HEK293T (cell line): ENCODE measurements around the gene POLG.
A peak's percentile ranks its signal among the peaks of the same experiment; 100 is the strongest.

Experiments
- CTCF ChIA-PET: fragments of 350-600 bp; formaldehyde crosslinking; extraction: SDS; loops from one replicate; lab custom pipeline; 2021; ENCODE audit warnings: antibody characterized with exemption, inconsistent platforms; lab: Yijun Ruan, JAX
- POLR2A ChIA-PET: fragments of 350-600 bp; formaldehyde crosslinking; extraction: SDS; loops from one replicate; lab custom pipeline; 2020; ENCODE audit warnings: antibody characterized with exemption, inconsistent platforms; lab: Yijun Ruan, JAX
- DNase-seq: peaks from one replicate; pipeline ENCODE4 v3.0.0; 2012; ENCODE audit warnings: mixed read lengths; ENCODE audit errors: extremely low spot score
- ARNT ChIP-seq: fragments of 450-650 bp; IDR thresholded peaks from 2 replicates; pipeline ENCODE4 v1.6.1; 2017; ENCODE audit warnings: mild to moderate bottlenecking
- BHLHE40 ChIP-seq: fragments of 450-650 bp; IDR thresholded peaks from 2 replicates; pipeline ENCODE4 v1.6.1; 2016; ENCODE audit warnings: mild to moderate bottlenecking, moderate library complexity, borderline replicate concordance
- CTBP1 ChIP-seq: fragments of 450-650 bp; IDR thresholded peaks from 2 replicates; pipeline ENCODE4 v1.6.1; 2016; ENCODE audit warnings: borderline replicate concordance
- ELF4 ChIP-seq: fragments of 450-650 bp; IDR thresholded peaks from 2 replicates; pipeline ENCODE4 v1.6.1; 2017; ENCODE audit warnings: antibody characterized with exemption
- FOXA1 ChIP-seq: fragments of 450-650 bp; IDR thresholded peaks from 2 replicates; pipeline ENCODE4 v1.6.1; 2016; ENCODE audit warnings: mild to moderate bottlenecking
- FOXK2 ChIP-seq: fragments of 450-650 bp; IDR thresholded peaks from 2 replicates; pipeline ENCODE4 v1.6.1; 2016; ENCODE audit warnings: mild to moderate bottlenecking
- FOXM1 ChIP-seq: fragments of 450-650 bp; IDR thresholded peaks from 2 replicates; pipeline ENCODE4 v1.6.1; 2017; ENCODE audit warnings: mild to moderate bottlenecking, borderline replicate concordance
- HDGF ChIP-seq: fragments of 450-650 bp; IDR thresholded peaks from 2 replicates; pipeline ENCODE4 v1.6.1; 2017; ENCODE audit warnings: antibody characterized with exemption, borderline replicate concordance
- L3MBTL2 ChIP-seq: fragments of 450-650 bp; conservative IDR thresholded peaks from 2 replicates; pipeline ENCODE4 v1.6.1; 2016; ENCODE audit warnings: mild to moderate bottlenecking
- LEF1 ChIP-seq: fragments of 450-650 bp; IDR thresholded peaks from 2 replicates; pipeline ENCODE4 v1.6.1; 2017; ENCODE audit warnings: mild to moderate bottlenecking, borderline replicate concordance
- NFRKB ChIP-seq: fragments of 450-650 bp; IDR thresholded peaks from 2 replicates; pipeline ENCODE4 v1.6.1; 2016; ENCODE audit warnings: mild to moderate bottlenecking, moderate library complexity
- SP1 ChIP-seq: fragments of 450-650 bp; IDR thresholded peaks from 2 replicates; pipeline ENCODE4 v1.6.1; 2017
- SUZ12 ChIP-seq: fragments of 450-650 bp; IDR thresholded peaks from 2 replicates; pipeline ENCODE4 v1.6.1; 2016; ENCODE audit warnings: mild to moderate bottlenecking
- TARDBP ChIP-seq: fragments of 450-650 bp; IDR thresholded peaks from 2 replicates; pipeline ENCODE4 v1.6.1; 2016
- ZNF384 ChIP-seq: fragments of 450-650 bp; IDR thresholded peaks from 2 replicates; pipeline ENCODE4 v1.6.1; 2016
- TF ChIP-seq, protein P1 (sequence below): fragments of 450-650 bp; IDR thresholded peaks from 2 replicates; pipeline ENCODE4 v1.6.1; 2016

The POLG gene

DNA sequence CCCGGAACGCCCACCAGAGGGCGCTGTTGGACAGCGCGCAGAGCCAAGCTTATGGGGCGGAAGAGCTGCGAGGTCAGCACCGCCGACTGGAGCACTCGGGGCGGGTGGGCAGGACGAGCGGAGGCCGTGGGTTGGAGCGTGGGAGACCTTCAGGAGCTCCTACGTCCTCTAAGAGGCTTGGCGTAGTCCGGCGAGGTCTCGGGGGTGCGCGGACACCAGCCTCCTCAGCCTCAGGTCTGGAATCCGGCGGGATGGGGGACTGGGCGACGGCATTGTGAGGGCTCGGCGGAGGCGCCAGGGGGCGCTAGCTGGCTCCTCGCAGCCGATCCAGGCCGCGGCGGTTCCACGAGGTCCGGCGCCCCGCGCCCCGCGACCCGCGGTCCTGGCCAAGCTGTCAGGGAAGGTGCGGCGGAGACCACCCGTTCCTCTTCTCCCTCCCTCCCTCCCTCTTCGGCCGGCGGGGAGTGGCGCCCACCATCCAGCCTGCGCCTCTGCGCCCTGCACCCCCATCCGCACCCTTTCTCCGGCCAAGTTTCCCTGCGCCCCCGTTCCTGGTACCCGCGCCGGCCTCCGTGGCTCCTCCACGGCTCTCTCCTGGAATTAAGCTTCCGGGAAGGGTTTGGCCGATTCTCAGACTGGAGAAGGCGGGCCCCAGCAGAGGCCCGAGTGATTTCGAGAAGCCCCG is 24.3 kb upstream of the POLG start:
- TF ChIP-seq L3MBTL2 (peak; percentile 61), CTBP1 (no peak), FOXM1 (no peak), ELF4 (no peak)
- TF ChIP-seq, protein P1, sequence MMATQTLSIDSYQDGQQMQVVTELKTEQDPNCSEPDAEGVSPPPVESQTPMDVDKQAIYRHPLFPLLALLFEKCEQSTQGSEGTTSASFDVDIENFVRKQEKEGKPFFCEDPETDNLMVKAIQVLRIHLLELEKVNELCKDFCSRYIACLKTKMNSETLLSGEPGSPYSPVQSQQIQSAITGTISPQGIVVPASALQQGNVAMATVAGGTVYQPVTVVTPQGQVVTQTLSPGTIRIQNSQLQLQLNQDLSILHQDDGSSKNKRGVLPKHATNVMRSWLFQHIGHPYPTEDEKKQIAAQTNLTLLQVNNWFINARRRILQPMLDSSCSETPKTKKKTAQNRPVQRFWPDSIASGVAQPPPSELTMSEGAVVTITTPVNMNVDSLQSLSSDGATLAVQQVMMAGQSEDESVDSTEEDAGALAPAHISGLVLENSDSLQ: no peak
- peak; percentile 94 for DNase-seq
- ChIA-PET CTCF (interaction anchor here (0.6 to 7.1 kb wide), 48 partner anchors 8 to 1511 kb away, joined by 3 to 97 read pairs (median 6); partner anchors contain the start of gene TICRR), POLR2A (interaction anchor here (0.6 to 2.3 kb wide), 9 partner anchors 16 to 252 kb away, joined by 3 to 8 read pairs (median 4); partner anchors contain the start of genes POLG and TICRR)

DNA sequence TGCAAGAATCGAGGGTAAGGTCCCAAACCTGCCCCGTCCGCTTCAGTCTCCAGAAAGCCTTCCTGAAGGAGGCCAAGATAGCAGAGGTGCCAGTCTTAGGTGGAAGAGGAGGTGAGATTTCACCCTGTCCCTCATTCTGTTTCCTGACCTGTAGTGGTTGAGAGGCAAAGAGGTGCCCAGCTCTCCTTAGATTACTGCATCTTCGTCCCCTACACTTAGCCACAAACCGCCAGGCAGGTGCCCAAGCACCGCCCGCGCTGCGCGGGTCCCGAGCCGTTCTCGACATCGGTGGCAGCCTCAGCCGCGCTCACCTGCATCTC is 23.8 kb upstream of the POLG start:
- ChIA-PET CTCF (interaction anchor here (0.6 to 7.1 kb wide), 45 partner anchors 9 to 1511 kb away, joined by 3 to 97 read pairs (median 6); partner anchors contain the start of gene TICRR), POLR2A (interaction anchor here (0.6 to 2.3 kb wide), 7 partner anchors 17 to 217 kb away, joined by 3 to 8 read pairs (median 5); partner anchors contain the start of genes POLG and TICRR)
- no peak for DNase-seq
- TF ChIP-seq ZNF384 (no peak), ELF4 (no peak), FOXK2 (no peak), NFRKB (no peak), FOXM1 (no peak), SP1 (no peak), TARDBP (no peak), LEF1 (no peak), CTBP1 (no peak), HDGF (no peak), BHLHE40 (no peak)
- TF ChIP-seq, protein P1: no peak

DNA sequence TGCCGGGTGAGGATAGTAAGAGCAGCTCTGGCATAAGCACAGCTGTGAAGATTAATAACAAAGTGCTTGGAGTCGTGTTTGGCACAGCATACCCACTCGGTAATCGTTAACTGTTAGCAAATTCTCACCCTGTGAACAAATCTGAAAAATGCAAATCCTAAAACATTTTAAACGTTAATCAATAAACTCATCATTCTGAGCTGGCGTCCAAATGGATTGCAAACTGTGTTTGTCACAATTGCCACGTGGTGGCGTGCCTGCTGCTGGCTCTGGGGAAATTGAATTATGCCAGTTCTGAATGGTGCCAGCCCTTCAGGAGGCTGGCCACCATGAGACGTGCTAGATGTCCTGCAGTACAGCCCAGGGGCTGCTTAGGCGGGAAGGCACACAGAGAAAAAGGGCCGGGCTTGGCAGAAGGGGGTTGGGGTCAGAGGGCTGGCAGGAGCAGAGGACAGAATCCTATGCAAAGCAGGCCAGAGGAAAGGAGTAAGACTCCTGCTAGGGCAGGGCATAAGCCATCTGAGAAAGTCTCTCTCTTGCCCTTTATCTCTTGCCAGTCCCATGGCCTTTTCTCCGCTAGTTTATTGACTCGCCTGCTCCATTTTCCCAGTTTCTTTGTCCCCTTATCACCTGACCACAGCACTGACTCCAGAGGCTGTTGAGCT is 22.1 kb upstream of the POLG start:
- POLR2A ChIA-PET: interaction anchor here (0.7 to 1.2 kb wide), 4 partner anchors 8 to 218 kb away, joined by 3 to 4 read pairs (median 4); partner anchors contain the start of gene TICRR
- CTCF ChIA-PET: interaction anchor here (0.7 to 7.1 kb wide), 17 partner anchors 9 to 118 kb away, joined by 3 to 97 read pairs (median 8); no protein-coding TSS in a partner anchor
- DNase-seq: no peak
- TF ChIP-seq, protein P1: no peak
- TF ChIP-seq FOXK2 (no peak), SUZ12 (no peak), BHLHE40 (no peak), ZNF384 (no peak), NFRKB (no peak), ELF4 (no peak), FOXM1 (no peak), L3MBTL2 (no peak), SP1 (no peak), FOXA1 (no peak), TARDBP (no peak), CTBP1 (no peak), HDGF (no peak), ARNT (no peak), LEF1 (no peak)

DNA sequence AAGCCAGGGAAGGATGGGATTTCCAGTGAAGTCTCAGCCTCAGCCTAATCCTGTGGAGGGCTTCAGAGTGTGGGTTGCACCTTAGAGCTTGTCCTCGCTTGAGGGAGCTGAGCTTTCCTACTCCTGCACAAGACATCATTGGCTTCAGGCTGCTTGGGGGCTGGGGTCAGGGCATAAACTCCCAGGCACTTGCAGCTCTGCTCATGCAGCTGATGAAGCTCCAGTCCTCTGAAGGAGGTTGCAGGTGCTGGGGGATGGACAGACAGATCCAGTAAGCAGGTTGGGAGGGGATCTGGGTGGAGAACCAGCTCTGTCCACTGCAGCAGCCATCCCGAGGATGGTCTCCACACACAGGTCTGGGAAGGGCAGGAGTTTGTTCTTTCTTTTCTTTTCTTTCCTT is 19.4 kb upstream of the POLG start:
- POLR2A ChIA-PET: interaction anchor here (0.8 kb wide), 1 partner anchor 46 kb away, joined by 3 read pairs; no protein-coding TSS in a partner anchor

DNA sequence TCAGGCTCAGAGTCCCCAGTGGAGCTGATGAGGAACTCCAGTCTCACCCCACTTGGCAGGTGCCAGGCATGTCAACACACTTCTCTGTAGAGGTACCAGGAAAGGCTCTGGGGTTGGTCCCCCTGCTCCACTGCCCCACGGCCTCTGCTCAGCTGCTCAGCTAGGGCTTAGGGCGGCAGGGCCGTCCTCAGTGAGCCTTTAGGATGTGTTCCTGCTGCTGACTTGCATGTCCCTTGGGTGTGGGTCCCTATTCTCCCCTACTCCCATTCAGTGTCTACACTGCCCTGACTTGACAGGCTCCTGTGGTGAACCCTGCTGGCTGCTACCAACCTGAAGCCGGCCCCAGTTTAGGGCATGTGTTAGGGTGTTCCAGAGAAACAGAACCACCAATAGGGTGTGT is 17.9 kb upstream of the POLG start:
- no peak for DNase-seq
- POLR2A ChIA-PET: no interaction called here
- TF ChIP-seq SUZ12: no peak
- TF ChIP-seq FOXM1: no peak
- TF ChIP-seq, protein P1: no peak
- TF ChIP-seq ELF4: no peak
- TF ChIP-seq SP1: no peak
- no peak for TF ChIP-seq FOXK2
- CTCF ChIA-PET: interaction anchor here (0.8 kb wide), 1 partner anchor 43 kb away, joined by 6 read pairs; no protein-coding TSS in a partner anchor

More for the DNA sequence above, 19.4 kb upstream of the POLG start:
- TF ChIP-seq FOXM1 (no peak), NFRKB (no peak), L3MBTL2 (no peak), SP1 (no peak), ZNF384 (no peak), BHLHE40 (no peak), ELF4 (no peak), FOXA1 (no peak)
- CTCF ChIA-PET: no interaction called here
- no peak for DNase-seq
